Lower leg skin (tissue), 4 donors: Measurements from ENCODE around the gene PMEPA1. TPM values are rescaled to one million over a fixed set of nuclear protein-coding genes. Genes with fewer than 3 reads are reported as not detected.

Source experiments
- DNase-seq, 2 donors: peaks; one replicate each; pipeline ENCODE4 v3.0.0-alpha.2; 2019; ENCODE audit warnings: low spot score in 2 of 2
- H3K4me3 ChIP-seq: fragments of 200-600 bp; sonication (generic); 2 replicates; pipeline ENCODE4 v1.5.1; 2017; ENCODE audit warnings: mild to moderate bottlenecking, low read depth; ENCODE audit not compliant: poor library complexity, severe bottlenecking
- CTCF ChIP-seq, 3 donors: fragments of 450-650 bp; IDR thresholded peaks; one replicate each; pipeline ENCODE4 v1.5.1; 2016; ENCODE audit warnings: antibody characterized with exemption in 3 of 3, mild to moderate bottlenecking in 3 of 3, moderate library complexity in 2 of 3
- POLR2A ChIP-seq, 2 donors: fragments of 450-650 bp; IDR thresholded peaks; one replicate each; pipeline ENCODE4 v1.6.1; 2016 to 2017; ENCODE audit warnings: antibody characterized with exemption in 2 of 2, mild to moderate bottlenecking in 1 of 2, moderate library complexity in 1 of 2
- WGBS, 2 donors: methylation state at CpG; one replicate each; pipeline ENCODE4 v1.1.5; 2018; 5-methylcytosine and 5-hydroxymethylcytosine counted together
- intact Hi-C: fragments of 100-400 bp; cut with DNase I; formaldehyde crosslinking; loops from one replicate; pipeline ENCODE4 v1.15.0; 2023; ENCODE audit warnings: low total_unique reads
- total RNA-seq, 4 donors: library from RNA; depleted of rRNA; stranded (reverse); fragments of >200 nt; gene quantifications; one replicate each; pipeline ENCODE4 v1.1.0, GENCODE V29; 2016

PMEPA1 gene
- total RNA-seq, 4 donors from 2014 or later, result 4.3 to 22.1 (median 11.8) TPM

GRCh38 chr20:57703013-57703412 lies 6.8 kb downstream of the PMEPA1 start:
- no peak overlapping the region for H3K4me3 ChIP-seq
- no peak for TF ChIP-seq POLR2A (IDR thresholded peaks at IDR 0.05)
- TF ChIP-seq CTCF (IDR thresholded peaks at IDR 0.05), result no peak
- intact Hi-C loops, result no loop called here
- WGBS, 2 donors, result 90 to 92% methylated on average over 6 of the region's 6 CpGs
- no peak for DNase-seq

- intact Hi-C loops, result no loop called here
- TF ChIP-seq CTCF (IDR thresholded peaks at IDR 0.05), result no peak
- no peak for TF ChIP-seq POLR2A (IDR thresholded peaks at IDR 0.05)
Observed at GRCh38 chr20:57702521-57702920, 7.3 kb downstream of the PMEPA1 start.

GRCh38 chr20:57702091-57702490 lies 7.7 kb downstream of the PMEPA1 start:
- WGBS, 2 donors, result 77 to 85% methylated on average over 12 of the region's 12 CpGs
- DNase-seq, result no peak
- H3K4me3 ChIP-seq, result no peak overlapping the region
- TF ChIP-seq POLR2A (IDR thresholded peaks at IDR 0.05), result no peak
- no peak for TF ChIP-seq CTCF (IDR thresholded peaks at IDR 0.05)
- intact Hi-C loops, result no loop called here

More at GRCh38 chr20:57702521-57702920, 7.3 kb downstream of the PMEPA1 start:
- H3K4me3 ChIP-seq, result no peak overlapping the region
- no peak for DNase-seq
- 84 to 90% methylated on average over 6 of the region's 6 CpGs for WGBS, 2 donors

GRCh38 chr20:57701651-57702050 lies 8.2 kb downstream of the PMEPA1 start:
- TF ChIP-seq POLR2A (IDR thresholded peaks at IDR 0.05) (no peak), CTCF (IDR thresholded peaks at IDR 0.05) (no peak)
- 87% methylated on average over 7 of the region's 7 CpGs for WGBS, 2 donors
- no peak overlapping the region for H3K4me3 ChIP-seq
- DNase-seq, result no peak
- intact Hi-C loops, result no loop called here

- intact Hi-C loops, result no loop called here
- TF ChIP-seq POLR2A (IDR thresholded peaks at IDR 0.05) (no peak), CTCF (IDR thresholded peaks at IDR 0.05) (no peak)
- H3K4me3 ChIP-seq, result no peak overlapping the region
- 81 to 84% methylated on average over 6 of the region's 6 CpGs for WGBS, 2 donors
- DNase-seq, result no peak
Observed at GRCh38 chr20:57701090-57701489, 8.7 kb downstream of the PMEPA1 start.

- H3K4me3 ChIP-seq, result no peak overlapping the region
- intact Hi-C loops, result loop anchor here (5.0 kb wide), 1 partner anchor 248 kb away; no protein-coding TSS in a partner anchor
- TF ChIP-seq POLR2A (IDR thresholded peaks at IDR 0.05) (no peak), CTCF (IDR thresholded peaks at IDR 0.05) (no peak)
- 81 to 89% methylated on average over 8 of the region's 8 CpGs for WGBS, 2 donors
- DNase-seq, result no peak
Observed at GRCh38 chr20:57699395-57699794, 10.4 kb downstream of the PMEPA1 start.
